Body of pancreas (tissue), 4 donors: Measurements from ENCODE around the gene ESPNL. TPM values are rescaled to one million over a fixed set of nuclear protein-coding genes. Genes with fewer than 3 reads are reported as not detected.
"Not testable (repeated sequence)": the region's sequence is repeated elsewhere in the genome, so short reads cannot be mapped to it uniquely, and the experiment has no call there.

ENCODE experiments used
- ATAC-seq: fragments of 150-250 bp; one replicate; pipeline ENCODE4 v1.9.1; 2016
- DNase-seq, 4 donors: peaks; one replicate each; pipeline ENCODE4 v3.0.0-alpha.2; 2019
- H3K27ac ChIP-seq, 4 donors: fragments of 200-600 bp; sonication (generic); 1 replicate in 3 of 4; 2 replicates in 1 of 4; pipeline versions ENCODE4 v1.5.1 to v1.6.1; 2016 to 2019; ENCODE audit warnings: mild to moderate bottlenecking in 1 of 4, mixed read lengths in 1 of 4, moderate library complexity in 1 of 4
- H3K27me3 ChIP-seq, 2 donors: fragments of 200-600 bp; sonication (generic); one replicate each; pipeline ENCODE4 v1.6.0; 2016; ENCODE audit warnings: mild to moderate bottlenecking in 1 of 2
- H3K36me3 ChIP-seq, 2 donors: fragments of 200-600 bp; sonication (generic); replicated peaks in 1 of 2; 2 replicates each; pipeline ENCODE4 v1.5.1; 2016; ENCODE audit warnings: low read depth in 2 of 2; ENCODE audit not compliant: insufficient read depth in 1 of 2
- H3K4me1 ChIP-seq: fragments of 200-600 bp; sonication (generic); one replicate; pipeline ENCODE4 v1.6.0; 2016
- H3K4me3 ChIP-seq, 2 donors: fragments of 200-600 bp; sonication (generic); 1 replicate in 1 of 2; 2 replicates in 1 of 2; pipeline ENCODE4 v1.5.1; 2016 to 2019
- H3K9me3 ChIP-seq, 3 donors: fragments of 200-600 bp; sonication (generic); 1 replicate in 2 of 3; 2 replicates in 1 of 3; pipeline ENCODE4 v1.5.1; 2016
- POLR2A ChIP-seq, 3 donors: fragments of 450-650 bp; IDR thresholded peaks; one replicate each; pipeline ENCODE4 v1.6.1; 2016; ENCODE audit warnings: antibody characterized with exemption in 3 of 3, mild to moderate bottlenecking in 2 of 3
- WGBS, 2 donors: methylation state at CpG; one replicate each; pipeline ENCODE4 v1.1.5; 2017; 5-methylcytosine and 5-hydroxymethylcytosine counted together
- intact Hi-C: fragments of 100-400 bp; cut with DNase I; formaldehyde crosslinking; loops from one replicate; pipeline ENCODE4 v1.15.1; 2023
- total RNA-seq, 2 donors: library from RNA; depleted of rRNA; stranded (reverse); fragments of >200 nt; gene quantifications; one replicate each; pipeline ENCODE4 v1.1.0, GENCODE V29; 2016
- TF ChIP-seq, protein P1 (sequence below), 7 experiments: fragments of 450-650 bp in 4 of 7; fragments of 200-600 bp in 3 of 7; sonication (generic) in 3 of 7; IDR thresholded peaks; one replicate each; pipeline ENCODE4 v1.5.1; 2016 to 2019; ENCODE audit warnings: antibody characterized with exemption in 7 of 7

Gene ESPNL
- total RNA-seq, result not detected

DNA sequence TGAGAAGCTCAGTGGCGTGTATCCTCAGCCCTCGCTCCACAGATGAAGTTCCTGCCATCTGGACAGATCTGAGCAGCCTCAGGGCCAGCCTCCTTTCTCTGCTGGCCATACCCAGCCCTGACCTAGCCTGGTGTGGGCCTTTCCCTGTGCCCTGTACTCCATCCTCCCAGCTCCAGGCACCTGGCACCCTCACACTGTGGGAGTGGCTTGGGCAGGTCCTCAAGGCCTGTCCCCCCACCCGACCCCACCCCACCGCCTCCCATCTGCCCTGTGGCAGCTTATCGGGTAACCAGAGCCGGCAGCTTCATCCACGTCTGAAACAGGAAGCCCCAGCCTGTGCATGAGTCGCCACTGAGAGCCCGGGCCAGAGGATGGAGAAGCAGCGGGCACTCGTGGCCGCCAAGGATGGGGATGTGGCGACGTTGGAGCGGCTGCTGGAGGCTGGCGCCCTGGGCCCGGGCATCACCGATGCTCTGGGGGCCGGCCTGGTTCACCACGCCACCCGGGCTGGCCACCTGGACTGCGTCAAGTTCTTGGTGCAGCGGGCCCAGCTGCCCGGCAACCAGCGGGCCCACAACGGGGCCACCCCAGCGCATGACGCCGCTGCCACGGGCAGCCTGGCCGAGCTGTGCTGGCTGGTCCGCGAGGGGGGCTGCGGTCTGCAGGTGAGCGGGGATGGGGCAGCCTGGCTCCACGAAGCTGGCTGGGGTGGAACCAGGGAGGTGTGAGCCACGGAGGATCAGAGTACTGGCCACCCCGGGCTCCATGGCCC is at the start of gene ESPNL:
ESPNL (plus strand) TSS at position 292 of the 772 bp plus-strand sequence; CDS start at position 372, 80 bp downstream.
- no peaks in the 10 kb centered on the region for H3K9me3 ChIP-seq
- peaks cover 35% of the 10 kb centered on the region for H3K4me1 ChIP-seq
- ATAC-seq, result no peak
- intact Hi-C loops, result no loop called here
- TF ChIP-seq POLR2A (IDR thresholded peaks at IDR 0.05), result no peak
- TF ChIP-seq, protein P1, sequence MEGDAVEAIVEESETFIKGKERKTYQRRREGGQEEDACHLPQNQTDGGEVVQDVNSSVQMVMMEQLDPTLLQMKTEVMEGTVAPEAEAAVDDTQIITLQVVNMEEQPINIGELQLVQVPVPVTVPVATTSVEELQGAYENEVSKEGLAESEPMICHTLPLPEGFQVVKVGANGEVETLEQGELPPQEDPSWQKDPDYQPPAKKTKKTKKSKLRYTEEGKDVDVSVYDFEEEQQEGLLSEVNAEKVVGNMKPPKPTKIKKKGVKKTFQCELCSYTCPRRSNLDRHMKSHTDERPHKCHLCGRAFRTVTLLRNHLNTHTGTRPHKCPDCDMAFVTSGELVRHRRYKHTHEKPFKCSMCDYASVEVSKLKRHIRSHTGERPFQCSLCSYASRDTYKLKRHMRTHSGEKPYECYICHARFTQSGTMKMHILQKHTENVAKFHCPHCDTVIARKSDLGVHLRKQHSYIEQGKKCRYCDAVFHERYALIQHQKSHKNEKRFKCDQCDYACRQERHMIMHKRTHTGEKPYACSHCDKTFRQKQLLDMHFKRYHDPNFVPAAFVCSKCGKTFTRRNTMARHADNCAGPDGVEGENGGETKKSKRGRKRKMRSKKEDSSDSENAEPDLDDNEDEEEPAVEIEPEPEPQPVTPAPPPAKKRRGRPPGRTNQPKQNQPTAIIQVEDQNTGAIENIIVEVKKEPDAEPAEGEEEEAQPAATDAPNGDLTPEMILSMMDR (IDR thresholded peaks at IDR 0.05), result no peak
- no peaks in the 10 kb centered on the region for H3K27me3 ChIP-seq
- H3K4me3 ChIP-seq, result no peak within 1 kb of the TSS
- DNase-seq, result peak in 2 of 4 donors; percentile 11 to 13
- no peaks in the 10 kb centered on the region for H3K36me3 ChIP-seq
- WGBS, 2 donors, result 82 to 100% methylated on average over 3 to 36 of the region's 38 CpGs
- peak within 1 kb of the TSS in 2 of 4 donors; percentile 14 to 55 for H3K27ac ChIP-seq

DNA sequence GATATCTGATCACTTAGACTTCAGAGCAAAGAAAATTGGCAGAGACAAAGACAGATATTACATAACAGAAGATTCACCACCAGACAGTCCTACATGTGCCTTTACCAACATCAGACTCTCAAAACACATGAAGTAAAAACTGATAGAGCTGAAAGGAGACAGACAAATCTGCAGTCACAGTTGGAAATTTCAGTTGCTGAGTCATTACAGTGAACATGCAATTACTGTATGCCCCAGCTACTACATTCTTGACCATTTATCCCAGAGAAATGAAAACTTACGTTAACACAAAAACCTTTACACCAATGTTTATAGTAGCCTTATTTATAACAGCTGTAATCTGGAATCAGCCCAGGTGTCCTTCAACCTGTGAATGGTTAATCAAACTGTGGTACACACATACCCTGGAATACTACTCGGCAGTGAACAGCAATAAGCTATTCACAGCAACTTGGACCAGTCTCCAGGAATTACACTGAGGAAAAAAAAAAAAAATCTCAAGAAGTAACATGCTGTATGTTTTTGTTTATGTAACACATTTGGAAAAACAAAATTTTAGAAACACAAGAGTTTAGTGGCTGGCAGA is 46.9 kb upstream of the ESPNL start:
- DNase-seq (no peak), ATAC-seq (no peak)
- WGBS, 2 donors, result 30 to 40% methylated on average over 2 of the region's 2 CpGs
- TF ChIP-seq POLR2A (IDR thresholded peaks at IDR 0.05), result no peak
- TF ChIP-seq, protein P1 (IDR thresholded peaks at IDR 0.05), result no peak
- Histone ChIP-seq H3K27ac (no peak overlapping the region), H3K27me3 (no peaks in the 10 kb centered on the region), H3K4me1 (peaks cover 1% of the 10 kb centered on the region), H3K4me3 (no peak overlapping the region), H3K36me3 (no peaks in the 10 kb centered on the region), H3K9me3 (no peaks in the 10 kb centered on the region)
- intact Hi-C loops, result no loop called here

- H3K27ac ChIP-seq, result no peak overlapping the region
- H3K4me3 ChIP-seq, result no peak overlapping the region
- no peak for DNase-seq
- TF ChIP-seq, protein P1 (IDR thresholded peaks at IDR 0.05), result no peak
- no peak for TF ChIP-seq POLR2A (IDR thresholded peaks at IDR 0.05)
- no peaks in the 10 kb centered on the region for H3K9me3 ChIP-seq
- no peak for ATAC-seq
- no peaks in the 10 kb centered on the region for H3K36me3 ChIP-seq
- no peaks in the 10 kb centered on the region for H3K27me3 ChIP-seq
- intact Hi-C loops, result no loop called here
- H3K4me1 ChIP-seq, result peaks cover 11% of the 10 kb centered on the region
- WGBS, 2 donors, result 58 to 69% methylated on average over 3 of the region's 3 CpGs
These were observed 44.3 kb upstream of the ESPNL start for GRCh38 chr2:238055841-238056240.

- H3K27me3 ChIP-seq, H3K4me3 ChIP-seq, H3K9me3 ChIP-seq, DNase-seq, H3K36me3 ChIP-seq, H3K27ac ChIP-seq, intact Hi-C loops, ATAC-seq: not testable (repeated sequence)
- H3K4me1 ChIP-seq, result peaks cover 24% of the 10 kb centered on the region
- 78 to 84% methylated on average over 3 to 27 of the region's 44 CpGs for WGBS, 2 donors
These were observed 42.2 kb upstream of the ESPNL start for GRCh38 chr2:238057696-238058575.

GRCh38 chr2:238059505-238059904 is 40.6 kb upstream of the ESPNL start:
- 45 to 51% methylated on average over 3 of the region's 3 CpGs for WGBS, 2 donors
- no peak for ATAC-seq
- no peaks in the 10 kb centered on the region for H3K36me3 ChIP-seq
- H3K4me1 ChIP-seq, result peaks cover 40% of the 10 kb centered on the region
- no peak overlapping the region for H3K27ac ChIP-seq
- DNase-seq, result no peak
- intact Hi-C loops, result no loop called here
- no peak for TF ChIP-seq POLR2A (IDR thresholded peaks at IDR 0.05)
- TF ChIP-seq, protein P1 (IDR thresholded peaks at IDR 0.05), result no peak
- no peak overlapping the region for H3K4me3 ChIP-seq
- no peaks in the 10 kb centered on the region for H3K9me3 ChIP-seq
- no peaks in the 10 kb centered on the region for H3K27me3 ChIP-seq
